Measurements from ENCODE around the gene FOXL2.

GRCh38 chr3:138987181-138987580, 40.2 kb upstream of the FOXL2 start:
- TF ChIP-seq CTCF (IDR thresholded peaks at IDR 0.05) (no peak), POLR2A (IDR thresholded peaks at IDR 0.05) (no peak)

All from heart left ventricle (tissue), 13 donors.